Panc1 (cell line): ENCODE results near the gene CKLF. TPM values are rescaled to one million over a fixed set of nuclear protein-coding genes. Genes with fewer than 3 reads are reported as not detected.

ENCODE experiments used
- ATAC-seq: fragments of 200-7000 bp; cut with Tn5 transposase; 2 replicates; pipeline ENCODE4 v1.9.1; 2020; ENCODE audit warnings: mild to moderate bottlenecking, moderate library complexity
- BruUV-seq: library from RNA; stranded (reverse); fragments of 400-500 nt; replicated peaks from 2 replicates; lab custom pipeline; 2021; lab: Mats Ljungman, UMichigan
- CTCF ChIA-PET: fragments of 300-600 bp; sonication (Branson Sonifier 250); formaldehyde crosslinking; loops from one replicate; lab custom pipeline; 2022; ENCODE audit warnings: antibody characterized with exemption; lab: Charles Lee
- POLR2A ChIA-PET: fragments of 300-600 bp; sonication (Branson Sonifier 250); formaldehyde crosslinking; loops from one replicate; lab custom pipeline; 2022; ENCODE audit warnings: antibody characterized with exemption; lab: Charles Lee
- DNase-seq: peaks from one replicate; pipeline ENCODE4 v3.0.0-alpha.2; 2010; ENCODE audit warnings: low read depth, low spot score
- H3K27ac ChIP-seq: 2 replicates; pipeline ENCODE4 v1.5.1; 2011; ENCODE audit warnings: mild to moderate bottlenecking, low read length, inconsistent platforms
- H3K27me3 ChIP-seq: fragments of 200-500 bp; sonication (Bioruptor generic); 2 replicates; pipeline ENCODE4 v1.6.0; 2014; ENCODE audit warnings: low read length, inconsistent platforms; ENCODE audit not compliant: control insufficient read depth, insufficient read depth
- H3K36me3 ChIP-seq: fragments of 200-500 bp; sonication (Bioruptor generic); 2 replicates; pipeline ENCODE4 v1.5.1; 2014; ENCODE audit warnings: inconsistent platforms, mild to moderate bottlenecking, low read length, moderate library complexity; ENCODE audit not compliant: control insufficient read depth, insufficient read depth
- H3K4me1 ChIP-seq: 2 replicates; pipeline ENCODE4 v1.5.1; 2011; ENCODE audit warnings: inconsistent platforms, mild to moderate bottlenecking, low read length, moderate library complexity; ENCODE audit not compliant: control insufficient read depth, insufficient read depth
- H3K4me3 ChIP-seq, 2 experiments: 2 replicates each; pipeline ENCODE4 v1.5.1; 2011 to 2012; ENCODE audit warnings: low read depth in 2 of 2, low read length in 2 of 2, mild to moderate bottlenecking in 2 of 2, inconsistent platforms in 1 of 2, moderate library complexity in 1 of 2
- H3K9me3 ChIP-seq: fragments of 200-500 bp; sonication (Bioruptor generic); 2 replicates; pipeline ENCODE4 v1.5.1; 2014; ENCODE audit warnings: low read depth, mild to moderate bottlenecking, inconsistent platforms, low read length, moderate library complexity; ENCODE audit not compliant: control insufficient read depth, insufficient read depth
- POLR2AphosphoS5 ChIP-seq: IDR thresholded peaks from 2 replicates; pipeline ENCODE4 v1.6.1; 2012; ENCODE audit warnings: mild to moderate bottlenecking, low read depth, low read length, moderate library complexity
- SIN3A ChIP-seq: IDR thresholded peaks from 2 replicates; pipeline ENCODE4 v1.6.1; 2012; ENCODE audit warnings: low read depth, mild to moderate bottlenecking, low read length, moderate library complexity, borderline replicate concordance; ENCODE audit not compliant: insufficient read depth
- TCF7L2 ChIP-seq: IDR thresholded peaks from 2 replicates; pipeline ENCODE4 v1.6.1; 2011; ENCODE audit warnings: mild to moderate bottlenecking, low read depth, low read length, inconsistent platforms
- in situ Hi-C: cut with HindIII; loops from 2 replicates; pipeline ENCODE4 v1.10.0; 2016; ENCODE audit warnings: low sequenced_read_pairs, low pct_unique_long_range_greater_than_20kb
- intact Hi-C: fragments of 100-400 bp; cut with micrococcal nuclease; formaldehyde crosslinking; loops from one replicate; pipeline ENCODE4 v1.10.0; 2022; ENCODE audit not compliant: unreplicated experiment
- total RNA-seq: library from RNA; stranded (reverse); gene quantifications from one replicate; pipeline ENCODE4 v1.2.1, GENCODE V29; 2021; ENCODE audit not compliant: unreplicated experiment
- TF ChIP-seq, protein P1 (sequence below): fragments of 450-650 bp; IDR thresholded peaks from 2 replicates; pipeline ENCODE4 v1.5.1; 2017; ENCODE audit warnings: mild to moderate bottlenecking
- TF ChIP-seq, protein P2 (sequence below), 2 experiments: IDR thresholded peaks; 2 replicates each; pipeline ENCODE4 v1.6.1; 2011 to 2012; ENCODE audit warnings: low read depth in 2 of 2, control low read depth in 1 of 2, low read length in 1 of 2, mild to moderate bottlenecking in 1 of 2, moderate library complexity in 1 of 2; ENCODE audit not compliant: insufficient read depth in 1 of 2

Gene CKLF
- total RNA-seq, 1 experiment from 2014 or later, result 88.1 TPM

DNA sequence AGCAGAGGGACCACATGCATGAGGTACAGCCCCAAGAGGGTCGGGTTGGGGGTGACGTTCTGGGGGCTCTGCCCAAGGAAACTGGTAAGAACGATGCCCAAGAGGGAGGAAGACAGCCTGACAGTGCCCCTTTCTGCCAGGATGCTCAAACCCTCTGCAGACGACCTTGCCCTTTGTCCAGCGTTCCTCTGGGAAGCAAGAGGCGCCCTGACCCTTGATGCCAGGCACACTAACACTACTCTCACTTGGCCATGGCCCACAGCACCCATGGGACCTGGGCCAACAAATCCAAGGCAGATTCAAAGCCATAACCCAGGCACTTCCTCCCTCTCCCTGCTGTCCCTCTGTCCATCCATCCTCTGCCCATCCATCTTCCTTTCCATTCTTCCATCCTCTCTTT is 22.9 kb upstream of the CKLF start:
- Histone ChIP-seq H3K4me1 (no peaks in the 10 kb centered on the region), H3K4me3 (no peak overlapping the region), H3K9me3 (no peaks in the 10 kb centered on the region), H3K27ac (no peak overlapping the region), H3K27me3 (no peaks in the 10 kb centered on the region), H3K36me3 (no peaks in the 10 kb centered on the region)
- no peak for ATAC-seq
- intact Hi-C loops (no loop called here), in situ Hi-C loops (no loop called here)
- CTCF ChIA-PET, result no interaction called here
- no peak for TF ChIP-seq POLR2AphosphoS5
- TF ChIP-seq, protein P1, sequence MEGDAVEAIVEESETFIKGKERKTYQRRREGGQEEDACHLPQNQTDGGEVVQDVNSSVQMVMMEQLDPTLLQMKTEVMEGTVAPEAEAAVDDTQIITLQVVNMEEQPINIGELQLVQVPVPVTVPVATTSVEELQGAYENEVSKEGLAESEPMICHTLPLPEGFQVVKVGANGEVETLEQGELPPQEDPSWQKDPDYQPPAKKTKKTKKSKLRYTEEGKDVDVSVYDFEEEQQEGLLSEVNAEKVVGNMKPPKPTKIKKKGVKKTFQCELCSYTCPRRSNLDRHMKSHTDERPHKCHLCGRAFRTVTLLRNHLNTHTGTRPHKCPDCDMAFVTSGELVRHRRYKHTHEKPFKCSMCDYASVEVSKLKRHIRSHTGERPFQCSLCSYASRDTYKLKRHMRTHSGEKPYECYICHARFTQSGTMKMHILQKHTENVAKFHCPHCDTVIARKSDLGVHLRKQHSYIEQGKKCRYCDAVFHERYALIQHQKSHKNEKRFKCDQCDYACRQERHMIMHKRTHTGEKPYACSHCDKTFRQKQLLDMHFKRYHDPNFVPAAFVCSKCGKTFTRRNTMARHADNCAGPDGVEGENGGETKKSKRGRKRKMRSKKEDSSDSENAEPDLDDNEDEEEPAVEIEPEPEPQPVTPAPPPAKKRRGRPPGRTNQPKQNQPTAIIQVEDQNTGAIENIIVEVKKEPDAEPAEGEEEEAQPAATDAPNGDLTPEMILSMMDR, result no peak
- no peak for TF ChIP-seq SIN3A
- TF ChIP-seq TCF7L2, result no peak
- TF ChIP-seq, protein P2, sequence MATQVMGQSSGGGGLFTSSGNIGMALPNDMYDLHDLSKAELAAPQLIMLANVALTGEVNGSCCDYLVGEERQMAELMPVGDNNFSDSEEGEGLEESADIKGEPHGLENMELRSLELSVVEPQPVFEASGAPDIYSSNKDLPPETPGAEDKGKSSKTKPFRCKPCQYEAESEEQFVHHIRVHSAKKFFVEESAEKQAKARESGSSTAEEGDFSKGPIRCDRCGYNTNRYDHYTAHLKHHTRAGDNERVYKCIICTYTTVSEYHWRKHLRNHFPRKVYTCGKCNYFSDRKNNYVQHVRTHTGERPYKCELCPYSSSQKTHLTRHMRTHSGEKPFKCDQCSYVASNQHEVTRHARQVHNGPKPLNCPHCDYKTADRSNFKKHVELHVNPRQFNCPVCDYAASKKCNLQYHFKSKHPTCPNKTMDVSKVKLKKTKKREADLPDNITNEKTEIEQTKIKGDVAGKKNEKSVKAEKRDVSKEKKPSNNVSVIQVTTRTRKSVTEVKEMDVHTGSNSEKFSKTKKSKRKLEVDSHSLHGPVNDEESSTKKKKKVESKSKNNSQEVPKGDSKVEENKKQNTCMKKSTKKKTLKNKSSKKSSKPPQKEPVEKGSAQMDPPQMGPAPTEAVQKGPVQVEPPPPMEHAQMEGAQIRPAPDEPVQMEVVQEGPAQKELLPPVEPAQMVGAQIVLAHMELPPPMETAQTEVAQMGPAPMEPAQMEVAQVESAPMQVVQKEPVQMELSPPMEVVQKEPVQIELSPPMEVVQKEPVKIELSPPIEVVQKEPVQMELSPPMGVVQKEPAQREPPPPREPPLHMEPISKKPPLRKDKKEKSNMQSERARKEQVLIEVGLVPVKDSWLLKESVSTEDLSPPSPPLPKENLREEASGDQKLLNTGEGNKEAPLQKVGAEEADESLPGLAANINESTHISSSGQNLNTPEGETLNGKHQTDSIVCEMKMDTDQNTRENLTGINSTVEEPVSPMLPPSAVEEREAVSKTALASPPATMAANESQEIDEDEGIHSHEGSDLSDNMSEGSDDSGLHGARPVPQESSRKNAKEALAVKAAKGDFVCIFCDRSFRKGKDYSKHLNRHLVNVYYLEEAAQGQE (IDR thresholded peaks at IDR 0.05; ENCODE audit: insufficient read depth in 1 of 2, low read depth in 2 of 2, low read length in 1 of 2), result no peak
- BruUV-seq, result no TSS peak
- POLR2A ChIA-PET, result no interaction called here
- no peak for DNase-seq

DNA sequence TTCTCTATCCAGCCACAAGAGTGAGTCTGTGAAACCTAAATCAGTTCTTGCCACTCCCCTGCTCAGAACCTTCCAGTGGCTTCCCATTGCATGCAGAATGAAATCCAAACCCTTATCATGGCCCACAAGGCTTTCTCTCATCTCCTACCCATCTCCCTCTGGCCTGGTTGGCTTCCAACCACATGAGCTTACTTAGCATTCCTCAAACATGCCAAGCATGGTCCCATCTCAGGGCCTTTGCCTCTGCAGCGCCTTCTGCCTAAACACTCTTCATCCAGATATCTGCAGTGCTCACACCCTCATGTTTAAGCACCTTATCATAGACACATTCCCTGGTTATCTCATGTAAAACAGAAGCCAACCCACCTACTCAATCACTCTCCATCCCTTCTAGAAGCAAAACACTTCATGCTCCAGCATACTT is 18.0 kb upstream of the CKLF start:
- no peak overlapping the region for H3K4me3 ChIP-seq
- DNase-seq, result no peak
- H3K27me3 ChIP-seq, result no peaks in the 10 kb centered on the region
- no peak overlapping the region for H3K27ac ChIP-seq
- no peaks in the 10 kb centered on the region for H3K4me1 ChIP-seq
- TF ChIP-seq TCF7L2 (no peak), SIN3A (no peak), POLR2AphosphoS5 (no peak)
- TF ChIP-seq, protein P2 (IDR thresholded peaks at IDR 0.05; ENCODE audit: insufficient read depth in 1 of 2, low read depth in 2 of 2, low read length in 1 of 2), result no peak
- TF ChIP-seq, protein P1, result no peak
- ATAC-seq, result no peak
- CTCF ChIA-PET, result no interaction called here
- BruUV-seq, result no TSS peak
- intact Hi-C loops, result no loop called here
- H3K9me3 ChIP-seq, result no peaks in the 10 kb centered on the region
- no peaks in the 10 kb centered on the region for H3K36me3 ChIP-seq
- in situ Hi-C loops, result no loop called here
- POLR2A ChIA-PET, result no interaction called here
